K562 (cell line): ENCODE results near the gene LONRF2. TPM values are rescaled to one million over a fixed set of nuclear protein-coding genes. Genes with fewer than 3 reads are reported as not detected.

ENCODE experiments used
- ATAC-seq: fragments of 200-7000 bp; cut with Tn5 transposase; 3 replicates; pipeline ENCODE4 v1.9.1; 2020; ENCODE audit warnings: moderate library complexity
- BruUV-seq: library from RNA; stranded (reverse); fragments of 400-500 nt; replicated peaks from 2 replicates; lab custom pipeline; 2021; lab: Mats Ljungman, UMichigan
- CTCF ChIA-PET: fragments of 300-600 bp; formaldehyde crosslinking; extraction: SDS; loops from one replicate; lab custom pipeline; 2021; ENCODE audit warnings: low intra/inter-chr PET ratio; lab: Yijun Ruan, JAX
- POLR2A ChIA-PET: fragments of 300-600, 350-650 bp; sonication (Branson Sonifier 250); formaldehyde crosslinking; extraction: SDS; loops from one replicate; lab custom pipeline; 2021; ENCODE audit warnings: antibody characterized with exemption, inconsistent platforms; lab: Yijun Ruan, JAX
- DNase-seq, 4 experiments: peaks; one replicate each; pipeline versions ENCODE4 v3.0.0 to v3.0.0-alpha.2; 2011 to 2018; ENCODE audit warnings: low spot score in 3 of 4, mixed read lengths in 3 of 4; ENCODE audit errors: extremely low read depth in 1 of 4
- FAIRE-seq: peaks from 2 replicates; lab custom pipeline; 2011; peaks lifted over from hg19 to GRCh38; lab: Jason Lieb, UNC
- H2AFZ ChIP-seq: 2 replicates; pipeline ENCODE4 v1.6.0; 2011; ENCODE audit warnings: low read depth, low read length, control low read depth, inconsistent platforms
- H3K27ac ChIP-seq: fragments of 200-600 bp; 3 replicates; pipeline ENCODE4 v1.8.0; 2011; ENCODE audit warnings: low read depth, mild to moderate bottlenecking, control low read depth, inconsistent platforms, low read length, moderate library complexity, mixed read lengths; ENCODE audit errors: extremely low read depth
- H3K27me3 ChIP-seq, 2 experiments: fragments of 300-600 bp in 1 of 2; 2 replicates in 1 of 2; 3 replicates in 1 of 2; pipeline versions ENCODE4 v1.6.0 to v1.8.0; 2011; ENCODE audit warnings: inconsistent platforms in 2 of 2, low read length in 2 of 2, mild to moderate bottlenecking in 1 of 2, mixed read lengths in 1 of 2, moderate library complexity in 1 of 2; ENCODE audit not compliant: control insufficient read depth in 2 of 2, insufficient read depth in 2 of 2
- H3K36me3 ChIP-seq: fragments of 300-600 bp; 3 replicates; pipeline ENCODE4 v1.8.0; 2011; ENCODE audit warnings: mild to moderate bottlenecking, low read length, inconsistent platforms; ENCODE audit not compliant: control insufficient read depth, insufficient read depth
- H3K4me1 ChIP-seq, 2 experiments: fragments of 200-600 bp in 1 of 2; replicated peaks in 1 of 2; 2 replicates in 1 of 2; 3 replicates in 1 of 2; pipeline versions ENCODE4 v1.5.1 to v1.8.0; 2011; ENCODE audit warnings: inconsistent platforms in 2 of 2, low read length in 2 of 2, mild to moderate bottlenecking in 1 of 2, mixed read lengths in 1 of 2, moderate library complexity in 1 of 2; ENCODE audit not compliant: control insufficient read depth in 2 of 2, insufficient read depth in 2 of 2
- H3K4me2 ChIP-seq: 2 replicates; pipeline ENCODE4 v1.6.1; 2011; ENCODE audit warnings: low read length, control low read depth, inconsistent platforms, mixed read lengths; ENCODE audit not compliant: insufficient read depth
- H3K4me3 ChIP-seq: fragments of 200-600 bp; sonication (generic), shearing (Covaris generic); 2 replicates; pipeline ENCODE4 v1.5.1; 2016; ENCODE audit warnings: control low read depth, inconsistent platforms
- H3K79me2 ChIP-seq: fragments of 200-600 bp; 3 replicates; pipeline ENCODE4 v1.8.0; 2011; ENCODE audit warnings: low read length, inconsistent platforms; ENCODE audit not compliant: control insufficient read depth, insufficient read depth
- H3K9ac ChIP-seq, 2 experiments: 2 replicates each; pipeline versions ENCODE4 v1.6.0 to v1.6.1; 2011; ENCODE audit warnings: low read depth in 2 of 2, low read length in 2 of 2, control low read depth in 1 of 2, inconsistent platforms in 1 of 2, mild to moderate bottlenecking in 1 of 2, mixed read lengths in 1 of 2; ENCODE audit not compliant: insufficient read depth in 1 of 2
- H3K9me1 ChIP-seq: one replicate; pipeline ENCODE4 v1.6.0; 2011; ENCODE audit warnings: inconsistent platforms, mild to moderate bottlenecking, low read length, moderate library complexity; ENCODE audit not compliant: control insufficient read depth, insufficient read depth
- H3K9me3 ChIP-seq: replicated peaks from 2 replicates; pipeline ENCODE4 v1.5.1; 2011; ENCODE audit warnings: low read depth, low read length, inconsistent platforms; ENCODE audit not compliant: control insufficient read depth, insufficient read depth
- H4K20me1 ChIP-seq: replicated peaks from 2 replicates; pipeline ENCODE4 v1.6.1; 2011; ENCODE audit warnings: low read length, inconsistent platforms, mixed read lengths; ENCODE audit not compliant: control insufficient read depth, insufficient read depth
- BRCA1 ChIP-seq, 2 experiments: fragments of 450-650 bp in 1 of 2; sonication (generic) in 1 of 2; formaldehyde crosslinking in 1 of 2; IDR thresholded peaks; 2 replicates each; pipeline versions ENCODE4 v1.5.0 to v1.6.1; 2017 to 2020; ENCODE audit warnings: mild to moderate bottlenecking in 1 of 2, missing genetic modification reagents in 1 of 2
- CHCHD3 ChIP-seq: fragments of 250-450 bp; sonication (Bioruptor Pico); IDR thresholded peaks from 2 replicates; pipeline ENCODE4 v2.1.2; 2022; ENCODE audit warnings: mild to moderate bottlenecking
- POLR2B ChIP-seq: fragments of 450-650 bp; IDR thresholded peaks from 2 replicates; pipeline ENCODE4 v1.6.1; 2018; ENCODE audit warnings: low read depth; ENCODE audit not compliant: partially characterized antibody
- SIX5 ChIP-seq, 2 experiments: IDR thresholded peaks; 2 replicates each; pipeline ENCODE4 v1.6.1; 2011; ENCODE audit warnings: low read length in 2 of 2, borderline replicate concordance in 1 of 2, low read depth in 1 of 2, mild to moderate bottlenecking in 1 of 2, moderate library complexity in 1 of 2; ENCODE audit not compliant: insufficient read depth in 1 of 2
- ZNF444 ChIP-seq: fragments of 250-450 bp; sonication (Bioruptor Pico); IDR thresholded peaks from 2 replicates; pipeline ENCODE4 v1.4.0; 2020; ENCODE audit warnings: mild to moderate bottlenecking, moderate library complexity
- WGBS: fragments of 100-300 bp; shearing (Covaris generic); methylation state at CpG from one replicate; pipeline ENCODE4 v1.1.6; 2016; ENCODE audit warnings: low coverage, mixed read lengths; ENCODE audit not compliant: insufficient coverage; ENCODE audit errors: missing lambda C conversion rate; 5-methylcytosine and 5-hydroxymethylcytosine counted together
- in situ Hi-C: fragments of 300-500 bp; cut with MboI; formaldehyde crosslinking; loops from 4 replicates; pipeline ENCODE4 v1.15.0; 2018; ENCODE audit warnings: inconsistent platforms, mixed read lengths
- intact Hi-C: fragments of 100-400 bp; cut with micrococcal nuclease; formaldehyde crosslinking; loops from 2 replicates; pipeline ENCODE4 v1.14.2; 2022
- polyA plus RNA-seq, 8 experiments: library from polyadenylated mRNA; depleted of rRNA in 4 of 8; stranded (reverse) in 5 of 8; unstranded in 3 of 8; fragments of >200 nt; fragmentation: Nextera tagmentation in 2 of 8; fragmentation: Illumina TruSeq in 1 of 8; extraction: Ambion mirVana in 2 of 8; extraction: Trizol in 1 of 8; gene quantifications; 2 replicates each; pipeline versions ENCODE4 v1.2.1 to v1.2.3, GENCODE V29; 2011 to 2014; ENCODE audit warnings: inconsistent platforms in 1 of 8, missing spikeins in 1 of 8
- total RNA-seq, 7 experiments: library from RNA; depleted of rRNA in 6 of 7; stranded (reverse); fragments of >200 nt in 6 of 7; fragmentation: Illumina TruSeq in 2 of 7; extraction: Trizol in 2 of 7; gene quantifications; 2 replicates each; pipeline versions ENCODE4 v1.2.1 to v1.2.3, GENCODE V29; 2011 to 2021; ENCODE audit warnings: low replicate concordance in 1 of 7
- TF ChIP-seq, protein P1 (sequence below): sonication (generic); formaldehyde crosslinking; IDR thresholded peaks from 2 replicates; pipeline ENCODE4 v1.8.0; 2022; ENCODE audit warnings: missing genetic modification reagents, mild to moderate bottlenecking, moderate library complexity, borderline replicate concordance
- TF ChIP-seq, protein P2 (sequence below): sonication (generic); formaldehyde crosslinking; IDR thresholded peaks from 2 replicates; pipeline ENCODE4 v1.8.1; 2023; ENCODE audit warnings: mild to moderate bottlenecking, missing genetic modification reagents
- TF ChIP-seq, protein P3 (sequence below): sonication (generic); formaldehyde crosslinking; IDR thresholded peaks from 2 replicates; pipeline ENCODE4 v1.8.1; 2023; ENCODE audit warnings: mild to moderate bottlenecking, missing genetic modification reagents
- TF ChIP-seq, protein P4 (sequence below): fragments of 250-450 bp; sonication (Bioruptor Pico); IDR thresholded peaks from 2 replicates; pipeline ENCODE4 v1.4.0; 2020

Gene LONRF2
- total and polyA plus RNA-seq, 9 of the 15 experiments (the other 6 are each of a cell fraction or from before 2014, with no cell fraction given): 0.35 to 5.0 (median 2.7) TPM

DNA sequence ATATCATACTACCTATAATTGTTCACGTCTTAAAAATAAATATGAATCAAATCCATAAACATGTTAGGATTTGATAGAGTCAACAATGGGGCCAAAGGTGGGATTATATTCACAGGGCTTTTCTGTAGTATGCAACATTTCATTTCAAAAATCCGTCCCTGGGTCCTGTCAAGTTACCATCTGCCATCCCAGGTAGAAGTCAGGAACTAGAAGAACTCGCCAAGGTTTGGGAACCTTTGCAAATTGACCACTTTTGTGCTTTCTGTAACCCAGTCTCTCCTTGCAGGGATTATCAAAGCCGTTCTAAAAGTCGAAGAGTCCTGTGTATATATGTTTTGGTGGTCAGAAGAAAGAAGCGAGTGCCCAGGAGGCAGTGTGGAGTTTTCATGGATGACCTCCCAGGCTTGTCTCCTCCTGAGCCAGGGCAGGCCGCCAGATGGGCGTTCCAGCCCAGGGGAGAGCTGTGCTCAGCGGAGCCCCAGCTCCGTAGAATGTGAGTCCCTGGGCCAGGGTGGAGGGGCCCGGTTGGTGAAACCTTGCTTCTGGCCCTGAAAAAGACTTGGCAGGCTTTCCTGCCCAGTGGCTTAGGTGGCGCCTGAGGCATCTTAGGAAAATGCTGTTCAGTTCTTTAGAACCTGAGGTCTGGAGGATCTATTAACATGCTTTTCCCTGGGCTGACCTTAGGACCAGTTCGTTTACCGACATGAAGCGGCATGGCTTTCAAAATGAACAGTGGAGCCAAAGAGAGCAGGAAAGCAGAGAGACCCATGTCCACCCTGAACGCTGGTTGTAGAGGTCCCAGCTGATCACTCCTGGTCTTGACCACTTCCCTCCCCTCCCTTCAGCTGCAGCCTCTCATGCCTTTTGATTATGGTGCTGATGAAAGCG is 69.2 kb downstream of the LONRF2 start:
- no peak overlapping the region for H2AFZ ChIP-seq
- ATAC-seq (peak; percentile 28; the same call in 1 of the 3 replicates), FAIRE-seq (no peak), DNase-seq (no peak)
- no TSS peak for BruUV-seq
- no peak overlapping the region for H3K9ac ChIP-seq
- no peaks in the 10 kb centered on the region for H3K79me2 ChIP-seq
- H3K36me3 ChIP-seq: no peaks in the 10 kb centered on the region
- no peaks in the 10 kb centered on the region for H3K9me3 ChIP-seq
- CTCF ChIA-PET: no interaction called here
- H4K20me1 ChIP-seq: 0 out of 2 replicates have a peak, but pooled peaks cover 4% of the 10 kb centered on the region
- POLR2A ChIA-PET: no interaction called here
- WGBS: 2% methylated on average over 17 of the region's 17 CpGs
- no peak overlapping the region for H3K4me2 ChIP-seq
- H3K27me3 ChIP-seq: peaks cover 7 to 67% of the 10 kb centered on the region in 2 experiments
- H3K4me1 ChIP-seq: no peaks in the 10 kb centered on the region
- in situ Hi-C loops: no loop called here
- intact Hi-C loops: no loop called here
- no peak overlapping the region for H3K27ac ChIP-seq
- no peaks in the 10 kb centered on the region for H3K9me1 ChIP-seq
- no peak overlapping the region for H3K4me3 ChIP-seq
- TF ChIP-seq SIX5 (IDR thresholded peaks at IDR 0.05; ENCODE audit: borderline replicate concordance in 1 of 2, insufficient read depth in 1 of 2, low read depth in 1 of 2, low read length in 2 of 2) (no peak), POLR2B (no peak), CHCHD3 (no peak), ZNF444 (no peak), BRCA1 (IDR thresholded peaks at IDR 0.05) (no peak), BRCA1 (CRISPR knock-in tag; IDR thresholded peaks at IDR 0.05) (no peak)
- TF ChIP-seq, protein P1, sequence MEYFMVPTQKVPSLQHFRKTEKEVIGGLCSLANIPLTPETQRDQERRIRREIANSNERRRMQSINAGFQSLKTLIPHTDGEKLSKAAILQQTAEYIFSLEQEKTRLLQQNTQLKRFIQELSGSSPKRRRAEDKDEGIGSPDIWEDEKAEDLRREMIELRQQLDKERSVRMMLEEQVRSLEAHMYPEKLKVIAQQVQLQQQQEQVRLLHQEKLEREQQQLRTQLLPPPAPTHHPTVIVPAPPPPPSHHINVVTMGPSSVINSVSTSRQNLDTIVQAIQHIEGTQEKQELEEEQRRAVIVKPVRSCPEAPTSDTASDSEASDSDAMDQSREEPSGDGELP (CRISPR knock-in tag): no peak
- TF ChIP-seq, protein P2, sequence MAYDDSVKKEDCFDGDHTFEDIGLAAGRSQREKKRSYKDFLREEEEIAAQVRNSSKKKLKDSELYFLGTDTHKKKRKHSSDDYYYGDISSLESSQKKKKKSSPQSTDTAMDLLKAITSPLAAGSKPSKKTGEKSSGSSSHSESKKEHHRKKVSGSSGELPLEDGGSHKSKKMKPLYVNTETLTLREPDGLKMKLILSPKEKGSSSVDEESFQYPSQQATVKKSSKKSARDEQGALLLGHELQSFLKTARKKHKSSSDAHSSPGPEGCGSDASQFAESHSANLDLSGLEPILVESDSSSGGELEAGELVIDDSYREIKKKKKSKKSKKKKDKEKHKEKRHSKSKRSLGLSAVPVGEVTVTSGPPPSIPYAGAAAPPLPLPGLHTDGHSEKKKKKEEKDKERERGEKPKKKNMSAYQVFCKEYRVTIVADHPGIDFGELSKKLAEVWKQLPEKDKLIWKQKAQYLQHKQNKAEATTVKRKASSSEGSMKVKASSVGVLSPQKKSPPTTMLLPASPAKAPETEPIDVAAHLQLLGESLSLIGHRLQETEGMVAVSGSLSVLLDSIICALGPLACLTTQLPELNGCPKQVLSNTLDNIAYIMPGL (CRISPR knock-in tag): no peak
- TF ChIP-seq, protein P3, sequence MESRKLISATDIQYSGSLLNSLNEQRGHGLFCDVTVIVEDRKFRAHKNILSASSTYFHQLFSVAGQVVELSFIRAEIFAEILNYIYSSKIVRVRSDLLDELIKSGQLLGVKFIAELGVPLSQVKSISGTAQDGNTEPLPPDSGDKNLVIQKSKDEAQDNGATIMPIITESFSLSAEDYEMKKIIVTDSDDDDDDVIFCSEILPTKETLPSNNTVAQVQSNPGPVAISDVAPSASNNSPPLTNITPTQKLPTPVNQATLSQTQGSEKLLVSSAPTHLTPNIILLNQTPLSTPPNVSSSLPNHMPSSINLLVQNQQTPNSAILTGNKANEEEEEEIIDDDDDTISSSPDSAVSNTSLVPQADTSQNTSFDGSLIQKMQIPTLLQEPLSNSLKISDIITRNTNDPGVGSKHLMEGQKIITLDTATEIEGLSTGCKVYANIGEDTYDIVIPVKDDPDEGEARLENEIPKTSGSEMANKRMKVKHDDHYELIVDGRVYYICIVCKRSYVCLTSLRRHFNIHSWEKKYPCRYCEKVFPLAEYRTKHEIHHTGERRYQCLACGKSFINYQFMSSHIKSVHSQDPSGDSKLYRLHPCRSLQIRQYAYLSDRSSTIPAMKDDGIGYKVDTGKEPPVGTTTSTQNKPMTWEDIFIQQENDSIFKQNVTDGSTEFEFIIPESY: no peak
- TF ChIP-seq, protein P4, sequence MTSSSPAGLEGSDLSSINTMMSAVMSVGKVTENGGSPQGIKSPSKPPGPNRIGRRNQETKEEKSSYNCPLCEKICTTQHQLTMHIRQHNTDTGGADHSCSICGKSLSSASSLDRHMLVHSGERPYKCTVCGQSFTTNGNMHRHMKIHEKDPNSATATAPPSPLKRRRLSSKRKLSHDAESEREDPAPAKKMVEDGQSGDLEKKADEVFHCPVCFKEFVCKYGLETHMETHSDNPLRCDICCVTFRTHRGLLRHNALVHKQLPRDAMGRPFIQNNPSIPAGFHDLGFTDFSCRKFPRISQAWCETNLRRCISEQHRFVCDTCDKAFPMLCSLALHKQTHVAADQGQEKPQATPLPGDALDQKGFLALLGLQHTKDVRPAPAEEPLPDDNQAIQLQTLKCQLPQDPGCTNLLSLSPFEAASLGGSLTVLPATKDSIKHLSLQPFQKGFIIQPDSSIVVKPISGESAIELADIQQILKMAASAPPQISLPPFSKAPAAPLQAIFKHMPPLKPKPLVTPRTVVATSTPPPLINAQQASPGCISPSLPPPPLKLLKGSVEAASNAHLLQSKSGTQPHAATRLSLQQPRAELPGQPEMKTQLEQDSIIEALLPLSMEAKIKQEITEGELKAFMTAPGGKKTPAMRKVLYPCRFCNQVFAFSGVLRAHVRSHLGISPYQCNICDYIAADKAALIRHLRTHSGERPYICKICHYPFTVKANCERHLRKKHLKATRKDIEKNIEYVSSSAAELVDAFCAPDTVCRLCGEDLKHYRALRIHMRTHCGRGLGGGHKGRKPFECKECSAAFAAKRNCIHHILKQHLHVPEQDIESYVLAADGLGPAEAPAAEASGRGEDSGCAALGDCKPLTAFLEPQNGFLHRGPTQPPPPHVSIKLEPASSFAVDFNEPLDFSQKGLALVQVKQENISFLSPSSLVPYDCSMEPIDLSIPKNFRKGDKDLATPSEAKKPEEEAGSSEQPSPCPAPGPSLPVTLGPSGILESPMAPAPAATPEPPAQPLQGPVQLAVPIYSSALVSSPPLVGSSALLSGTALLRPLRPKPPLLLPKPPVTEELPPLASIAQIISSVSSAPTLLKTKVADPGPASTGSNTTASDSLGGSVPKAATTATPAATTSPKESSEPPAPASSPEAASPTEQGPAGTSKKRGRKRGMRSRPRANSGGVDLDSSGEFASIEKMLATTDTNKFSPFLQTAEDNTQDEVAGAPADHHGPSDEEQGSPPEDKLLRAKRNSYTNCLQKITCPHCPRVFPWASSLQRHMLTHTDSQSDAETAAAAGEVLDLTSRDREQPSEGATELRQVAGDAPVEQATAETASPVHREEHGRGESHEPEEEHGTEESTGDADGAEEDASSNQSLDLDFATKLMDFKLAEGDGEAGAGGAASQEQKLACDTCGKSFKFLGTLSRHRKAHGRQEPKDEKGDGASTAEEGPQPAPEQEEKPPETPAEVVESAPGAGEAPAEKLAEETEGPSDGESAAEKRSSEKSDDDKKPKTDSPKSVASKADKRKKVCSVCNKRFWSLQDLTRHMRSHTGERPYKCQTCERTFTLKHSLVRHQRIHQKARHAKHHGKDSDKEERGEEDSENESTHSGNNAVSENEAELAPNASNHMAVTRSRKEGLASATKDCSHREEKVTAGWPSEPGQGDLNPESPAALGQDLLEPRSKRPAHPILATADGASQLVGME: no peak
